Measurements from ENCODE around the gene FAM107B.

The FAM107B gene

DNA sequence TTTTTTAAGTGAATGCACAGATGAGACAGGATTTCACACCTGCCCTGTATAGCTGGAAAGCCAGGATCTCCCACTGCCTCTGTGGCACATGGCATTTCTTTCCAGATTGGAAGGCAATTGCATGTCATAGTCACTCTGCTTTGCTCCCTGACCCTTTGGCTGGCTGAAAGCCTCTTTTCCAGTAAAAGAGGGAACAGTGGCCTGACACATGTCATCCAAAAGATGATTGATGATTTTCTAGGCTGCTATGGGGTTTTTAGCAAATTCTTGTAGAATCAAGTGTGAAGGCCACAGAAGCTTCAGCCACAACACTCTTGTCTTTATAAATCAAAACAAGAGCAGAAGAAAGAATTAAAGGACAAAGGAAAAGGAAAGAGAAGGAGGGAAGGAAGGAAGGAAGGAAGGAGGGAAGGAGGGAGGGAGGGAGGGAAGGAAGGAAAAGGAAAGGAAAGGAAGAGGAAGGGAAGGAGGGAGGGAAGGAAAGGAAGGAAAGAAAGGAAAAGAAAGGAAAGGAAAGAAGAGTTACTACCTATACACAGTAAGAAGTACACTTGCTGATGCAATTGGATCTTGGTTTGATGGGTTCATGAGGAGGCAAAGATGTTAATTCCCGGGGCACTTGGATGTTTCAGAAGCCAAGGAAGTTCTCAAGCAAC is 285.0 kb downstream of the FAM107B start:
- no peak for DNase-seq (ENCODE audit: low spot score)

DNA sequence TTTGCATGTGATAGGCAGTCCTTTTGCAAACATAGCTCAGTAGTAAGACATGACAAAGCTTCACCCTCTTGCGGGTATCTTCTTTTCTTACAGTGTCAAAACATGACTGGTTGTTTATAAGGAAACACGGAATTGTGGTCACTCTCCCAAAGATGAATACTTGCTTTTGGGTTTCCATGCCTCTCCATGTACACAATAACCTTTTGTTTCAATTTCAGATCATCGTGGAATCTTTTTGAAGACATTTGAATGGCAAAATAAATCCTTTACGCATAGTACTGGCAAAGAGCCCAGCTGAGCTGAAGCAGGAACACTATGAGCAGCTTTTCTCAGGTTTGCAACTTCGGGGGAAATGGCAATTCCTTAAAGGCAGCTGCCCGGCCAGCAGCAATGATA is 287.2 kb downstream of the FAM107B start:
- peak; percentile 16 for DNase-seq (ENCODE audit: low spot score)

- no peak for DNase-seq (ENCODE audit: low spot score)
Observed at GRCh38 chr10:14486777-14487487, 287.8 kb downstream of the FAM107B start.

- no peak for DNase-seq (ENCODE audit: low spot score)
Observed at GRCh38 chr10:14485986-14486385, 288.7 kb downstream of the FAM107B start.

GRCh38 chr10:14483417-14483816 is 291.3 kb downstream of the FAM107B start:
- DNase-seq (ENCODE audit: low spot score) = no peak

GRCh38 chr10:14481752-14482151 is 292.9 kb downstream of the FAM107B start:
- DNase-seq (ENCODE audit: low spot score) = no peak

DNA sequence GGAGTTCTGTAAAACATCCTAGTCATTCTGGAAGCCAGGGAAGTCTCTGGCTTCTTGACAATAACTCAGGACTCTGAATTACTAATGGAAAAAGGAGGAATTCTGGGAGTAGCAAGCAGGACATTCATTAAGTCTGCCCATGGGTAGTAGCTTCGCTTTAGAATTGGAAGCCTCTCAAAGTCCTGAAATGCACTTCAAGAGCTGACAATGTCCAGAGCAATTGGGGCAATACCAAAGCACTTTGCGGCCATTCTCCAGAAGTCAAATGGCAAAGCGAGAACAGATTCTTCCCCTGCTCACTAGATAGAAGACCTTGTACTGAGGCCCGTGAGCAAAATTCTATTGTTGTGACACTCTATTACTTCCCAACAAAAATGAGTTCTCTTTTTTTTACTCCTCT is 293.7 kb downstream of the FAM107B start:
- DNase-seq (ENCODE audit: low spot score) = no peak

DNA sequence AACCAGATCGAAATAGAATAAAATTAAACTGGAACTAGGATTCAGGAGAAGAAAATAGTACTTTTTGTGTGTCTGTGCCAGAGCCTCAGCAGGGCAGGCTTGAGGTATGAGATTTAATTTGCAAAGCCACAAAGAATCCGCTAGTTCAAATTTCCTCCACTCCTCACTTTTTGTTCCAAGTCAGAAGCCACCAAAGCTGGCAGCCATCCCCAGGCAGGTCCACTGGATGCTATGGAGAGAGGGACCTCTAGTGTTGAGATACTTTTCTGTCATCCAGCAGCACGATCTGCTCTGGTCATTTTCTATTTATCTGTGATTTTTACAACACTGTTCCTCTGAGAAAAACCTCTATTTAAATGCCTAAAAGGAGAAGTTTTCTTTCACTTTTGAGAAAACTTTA is 296.1 kb downstream of the FAM107B start:
- DNase-seq (ENCODE audit: low spot score) = peak; percentile 82

DNA sequence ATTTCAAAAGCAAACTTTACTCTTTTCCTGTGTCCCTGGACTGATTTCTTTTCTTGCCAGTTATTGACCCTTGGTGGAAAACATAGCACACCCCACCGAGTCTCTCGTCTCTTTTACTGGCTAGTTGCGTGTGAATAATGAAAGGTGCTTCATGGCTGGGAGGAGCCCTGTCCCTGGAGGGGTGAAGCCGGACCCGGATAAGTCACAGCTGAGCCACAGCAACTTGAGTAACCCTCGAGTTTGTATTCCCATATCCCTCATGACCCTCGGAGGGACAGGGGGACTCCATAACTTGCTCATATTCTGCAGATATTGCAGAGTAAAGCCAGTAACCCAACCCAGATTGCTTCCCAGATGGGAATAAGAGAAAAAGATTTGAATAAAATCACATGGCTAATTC is 296.5 kb downstream of the FAM107B start:
- DNase-seq (ENCODE audit: low spot score) = no peak

- no peak for DNase-seq (ENCODE audit: low spot score)
Observed at GRCh38 chr10:14477408-14477710, 297.3 kb downstream of the FAM107B start.

DNA sequence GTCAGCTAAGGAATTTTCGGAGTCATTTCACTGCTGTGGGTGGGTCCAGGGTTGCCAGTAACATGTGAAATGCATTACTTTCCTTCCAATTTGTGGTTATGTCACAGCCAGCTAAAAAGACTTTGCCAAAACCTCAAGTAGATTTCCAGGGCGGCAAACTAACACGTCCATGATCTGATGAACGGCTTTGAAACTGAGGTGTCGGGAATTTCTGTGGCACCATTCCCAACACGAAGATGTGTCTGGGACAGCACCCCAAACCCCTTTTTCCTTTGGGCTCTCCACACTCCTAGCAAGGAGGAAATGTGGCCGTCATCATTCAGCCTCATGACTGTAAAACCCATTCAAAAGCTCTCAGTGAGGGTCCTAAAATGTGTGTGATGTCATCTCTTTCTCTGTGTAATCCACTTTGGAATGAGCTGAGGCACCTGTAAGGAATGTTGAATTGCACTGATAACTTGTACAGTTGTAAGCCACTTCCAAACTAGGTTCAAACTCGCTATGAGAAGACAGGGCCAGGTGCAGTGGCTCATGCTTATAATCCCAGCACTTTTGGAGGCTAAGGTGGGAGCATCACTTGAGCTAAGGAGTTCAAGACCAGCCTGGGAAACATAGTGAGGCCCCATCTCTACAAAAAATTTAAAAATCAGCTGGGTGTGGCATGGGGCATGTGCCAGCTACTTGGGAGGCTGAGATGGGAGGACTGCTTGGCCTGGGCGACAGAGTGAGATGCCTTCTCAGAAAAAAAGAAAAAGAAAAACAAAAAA is 297.9 kb downstream of the FAM107B start:
- peak; percentile 92 for DNase-seq (ENCODE audit: low spot score)

- DNase-seq (ENCODE audit: low spot score) = no peak
Observed at GRCh38 chr10:14476006-14476405, 298.7 kb downstream of the FAM107B start.

DNA sequence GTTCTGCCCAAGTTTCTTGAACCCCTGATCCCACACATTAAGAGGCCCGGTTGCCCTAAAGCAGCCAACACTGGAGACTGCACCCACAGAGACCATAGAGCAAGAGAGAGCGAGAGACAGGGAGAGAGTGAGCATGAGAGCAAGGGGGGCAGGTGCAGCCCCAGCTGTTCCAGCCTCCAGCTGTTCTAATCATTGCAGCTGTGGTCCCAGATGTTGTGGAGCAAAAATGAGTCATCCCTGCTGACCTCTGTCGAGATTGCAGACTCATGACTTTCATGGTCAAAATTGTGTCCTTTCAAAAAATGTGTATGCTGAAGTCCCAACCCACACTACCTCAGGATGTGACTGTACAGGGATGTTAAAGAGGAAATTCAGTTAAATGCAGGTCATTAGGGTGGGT is 300.0 kb downstream of the FAM107B start:
- DNase-seq (ENCODE audit: low spot score) = no peak

DNA sequence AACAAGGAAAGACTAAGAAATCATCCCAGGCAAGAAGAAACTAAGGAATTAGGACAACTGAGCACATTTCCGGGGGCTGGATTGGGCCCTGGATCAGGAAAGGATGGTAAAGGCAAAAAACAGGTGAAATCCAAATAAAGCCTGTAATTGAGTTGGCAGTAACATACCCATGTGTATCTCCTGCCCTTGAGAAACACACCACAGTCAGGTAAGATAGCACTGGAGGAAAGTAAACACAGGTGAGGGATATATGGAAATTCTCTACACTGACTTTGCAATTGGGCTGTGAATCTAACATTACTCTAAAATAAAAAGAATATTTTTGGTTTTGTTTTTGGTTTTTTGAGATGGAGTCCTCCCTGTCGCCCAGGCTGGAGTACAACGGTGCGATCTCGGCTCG is 303.8 kb downstream of the FAM107B start:
- no peak for DNase-seq (ENCODE audit: low spot score)

DNA sequence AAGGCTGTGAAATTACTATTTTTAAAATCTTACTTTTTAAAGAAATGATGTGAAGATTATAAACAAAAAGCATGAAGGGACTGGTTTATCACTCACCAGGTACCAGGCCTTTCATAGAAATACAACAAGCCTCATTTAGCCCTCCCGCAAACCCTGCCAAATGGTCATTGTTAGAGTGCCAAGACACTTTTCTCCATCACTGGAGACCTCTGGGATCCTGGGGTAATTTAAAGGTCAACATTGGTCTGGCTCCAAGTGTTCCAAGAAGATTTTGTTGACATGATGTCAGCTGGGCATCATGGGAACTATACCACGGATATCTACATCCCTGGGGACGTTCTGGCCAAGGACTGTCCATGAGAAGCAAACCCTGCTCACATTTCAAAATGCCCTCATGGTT is 306.0 kb downstream of the FAM107B start:
- DNase-seq (ENCODE audit: low spot score) = no peak
